ENCODE results near the gene TRABD2A.

The TRABD2A gene

DNA sequence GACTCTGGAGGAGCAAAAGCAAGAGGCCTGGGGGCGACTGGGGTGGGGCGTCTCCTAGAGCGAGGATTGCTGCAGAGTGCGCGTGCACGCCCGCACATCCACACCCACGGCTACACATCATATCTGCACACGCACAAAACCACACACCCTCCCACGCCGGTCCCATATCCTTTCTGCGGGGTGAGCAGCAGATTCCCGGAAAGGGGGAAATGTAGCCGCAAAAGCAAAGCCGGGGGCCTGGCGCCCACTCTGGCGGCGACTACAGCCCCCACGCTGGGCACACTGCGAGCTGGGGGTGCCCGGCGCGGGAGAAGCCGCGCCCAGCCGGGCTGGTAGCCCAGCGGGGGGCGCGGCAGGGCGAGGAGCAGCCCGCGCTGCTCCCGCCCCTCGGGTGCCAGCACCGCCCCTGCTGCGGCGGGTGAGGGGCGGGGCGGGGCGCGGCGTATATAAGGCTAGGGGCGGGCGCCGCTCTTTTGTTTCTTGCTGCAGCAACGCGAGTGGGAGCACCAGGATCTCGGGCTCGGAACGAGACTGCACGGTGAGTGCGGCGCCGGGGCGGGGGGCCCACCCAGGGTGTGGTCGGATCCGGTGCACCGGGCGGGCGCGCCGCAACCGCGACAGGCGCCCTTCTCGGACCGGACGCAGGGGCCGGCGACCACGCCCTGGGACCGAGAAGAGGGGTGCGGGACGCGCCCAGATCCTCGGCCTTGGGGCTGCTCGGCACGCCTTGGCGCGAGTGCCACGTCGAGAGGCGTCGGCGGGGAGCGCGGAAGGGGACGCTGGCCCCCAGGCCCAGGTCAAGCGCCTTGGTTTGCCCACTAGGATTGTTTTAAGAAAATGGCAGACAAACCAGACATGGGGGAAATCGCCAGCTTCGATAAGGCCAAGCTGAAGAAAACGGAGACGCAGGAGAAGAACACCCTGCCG lies 24.6 kb upstream of the TRABD2A start, which contains the start of gene TMSB10:
Gene TMSB10, plus strand, starts transcription at position 476 of the 927 bp plus-strand sequence.
- H3K4me1 ChIP-seq (ENCODE audit: insufficient read depth, low read length, poor library complexity, severe bottlenecking) = peaks cover 25% of the 10 kb centered on the region

GRCh38 chr2:84904717-84905174 lies 23.9 kb upstream of the TRABD2A start:
- Histone ChIP-seq H3K9me3 (ENCODE audit: insufficient read depth, low read depth, low read length) (no peaks in the 10 kb centered on the region), H3K9ac (ENCODE audit: low read depth, low read length, poor library complexity, severe bottlenecking) (peak overlapping the region; percentile 95), H3K9me2 (replicated peaks; ENCODE audit: low read depth, low read length) (no peaks in the 10 kb centered on the region), H3K4me2 (ENCODE audit: low read depth, low read length, poor library complexity, severe bottlenecking) (peak overlapping the region; percentile 75), H3K36me3 (ENCODE audit: insufficient read depth, low read length) (no peaks in the 10 kb centered on the region), H4K20me1 (ENCODE audit: insufficient read depth, low read length, poor library complexity, severe bottlenecking) (peaks cover 25% of the 10 kb centered on the region), H3K4me3 (ENCODE audit: low read length, poor library complexity, severe bottlenecking) (peak overlapping the region; percentile 87), H3F3A (ENCODE audit: low read depth) (no peaks in the 10 kb centered on the region; the same call in 1 of the 2 replicates), H2AFZ (ENCODE audit: low read length) (peak overlapping the region; percentile 94), H3K27me3 (ENCODE audit: insufficient read depth, low read length, poor library complexity, severe bottlenecking) (no peaks in the 10 kb centered on the region), H3K4me1 (ENCODE audit: insufficient read depth, low read length, poor library complexity, severe bottlenecking) (peaks cover 25% of the 10 kb centered on the region), H3K79me2 (ENCODE audit: insufficient read depth, low read length) (peaks cover 28% of the 10 kb centered on the region)
- TF ChIP-seq, protein P1, sequence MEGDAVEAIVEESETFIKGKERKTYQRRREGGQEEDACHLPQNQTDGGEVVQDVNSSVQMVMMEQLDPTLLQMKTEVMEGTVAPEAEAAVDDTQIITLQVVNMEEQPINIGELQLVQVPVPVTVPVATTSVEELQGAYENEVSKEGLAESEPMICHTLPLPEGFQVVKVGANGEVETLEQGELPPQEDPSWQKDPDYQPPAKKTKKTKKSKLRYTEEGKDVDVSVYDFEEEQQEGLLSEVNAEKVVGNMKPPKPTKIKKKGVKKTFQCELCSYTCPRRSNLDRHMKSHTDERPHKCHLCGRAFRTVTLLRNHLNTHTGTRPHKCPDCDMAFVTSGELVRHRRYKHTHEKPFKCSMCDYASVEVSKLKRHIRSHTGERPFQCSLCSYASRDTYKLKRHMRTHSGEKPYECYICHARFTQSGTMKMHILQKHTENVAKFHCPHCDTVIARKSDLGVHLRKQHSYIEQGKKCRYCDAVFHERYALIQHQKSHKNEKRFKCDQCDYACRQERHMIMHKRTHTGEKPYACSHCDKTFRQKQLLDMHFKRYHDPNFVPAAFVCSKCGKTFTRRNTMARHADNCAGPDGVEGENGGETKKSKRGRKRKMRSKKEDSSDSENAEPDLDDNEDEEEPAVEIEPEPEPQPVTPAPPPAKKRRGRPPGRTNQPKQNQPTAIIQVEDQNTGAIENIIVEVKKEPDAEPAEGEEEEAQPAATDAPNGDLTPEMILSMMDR (conservative IDR thresholded peaks at IDR 0.05; ENCODE audit: low read length) = no peak
- TF ChIP-seq EZH2phosphoT487 (IDR thresholded peaks at IDR 0.05; ENCODE audit: borderline replicate concordance) = no peak

More for the DNA sequence above, 24.6 kb upstream of the TRABD2A start, which contains the start of gene TMSB10:
- peak within 1 kb of the TSS; percentile 95 for H3K9ac ChIP-seq (ENCODE audit: low read depth, low read length, poor library complexity, severe bottlenecking)
- H3K4me3 ChIP-seq (ENCODE audit: low read length, poor library complexity, severe bottlenecking) = peak within 1 kb of the TSS; percentile 87
- no peaks in the 10 kb centered on the region; the same call in 1 of the 2 replicates for H3F3A ChIP-seq (ENCODE audit: low read depth)
- peaks cover 25% of the 10 kb centered on the region for H4K20me1 ChIP-seq (ENCODE audit: insufficient read depth, low read length, poor library complexity, severe bottlenecking)
- no peaks in the 10 kb centered on the region for H3K27me3 ChIP-seq (ENCODE audit: insufficient read depth, low read length, poor library complexity, severe bottlenecking)
- peaks cover 28% of the 10 kb centered on the region for H3K79me2 ChIP-seq (ENCODE audit: insufficient read depth, low read length)
- no peaks in the 10 kb centered on the region for H3K36me3 ChIP-seq (ENCODE audit: insufficient read depth, low read length)
- no peaks in the 10 kb centered on the region for H3K9me3 ChIP-seq (ENCODE audit: insufficient read depth, low read depth, low read length)
- H3K9me2 ChIP-seq (replicated peaks; ENCODE audit: low read depth, low read length) = no peaks in the 10 kb centered on the region
- TF ChIP-seq, protein P1 (conservative IDR thresholded peaks at IDR 0.05; ENCODE audit: low read length) = peak; percentile 29
- TF ChIP-seq EZH2phosphoT487 (IDR thresholded peaks at IDR 0.05; ENCODE audit: borderline replicate concordance) = no peak
- H3K4me2 ChIP-seq (ENCODE audit: low read depth, low read length, poor library complexity, severe bottlenecking) = peak within 1 kb of the TSS; percentile 85
- H2AFZ ChIP-seq (ENCODE audit: low read length) = peak within 1 kb of the TSS; percentile 94

DNA sequence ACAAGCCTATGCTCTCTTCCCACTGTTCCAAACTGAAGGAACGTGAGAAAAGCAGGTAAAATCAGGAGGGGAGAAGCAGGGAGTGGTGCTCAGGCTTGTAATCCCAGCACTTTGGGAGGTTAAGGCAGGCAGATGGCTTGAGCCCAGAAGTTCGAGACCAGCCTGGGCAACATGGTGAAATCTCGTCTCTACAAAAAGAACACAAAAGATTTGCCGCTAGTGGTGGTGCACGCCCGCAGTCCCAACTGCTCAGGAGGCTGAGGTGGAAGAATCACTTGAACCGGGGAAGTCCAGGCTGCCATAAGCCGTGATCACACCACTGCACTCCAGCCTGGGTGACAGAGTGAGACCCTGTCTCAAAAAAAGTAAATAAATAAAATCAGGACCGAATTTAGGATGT lies 23.3 kb upstream of the TRABD2A start:
- Histone ChIP-seq H4K20me1 (ENCODE audit: insufficient read depth, low read length, poor library complexity, severe bottlenecking) (peaks cover 25% of the 10 kb centered on the region), H3K4me3 (ENCODE audit: low read length, poor library complexity, severe bottlenecking) (no peak overlapping the region), H3K4me1 (ENCODE audit: insufficient read depth, low read length, poor library complexity, severe bottlenecking) (peaks cover 25% of the 10 kb centered on the region), H2AFZ (ENCODE audit: low read length) (no peak overlapping the region), H3K9ac (ENCODE audit: low read depth, low read length, poor library complexity, severe bottlenecking) (no peak overlapping the region), H3K4me2 (ENCODE audit: low read depth, low read length, poor library complexity, severe bottlenecking) (peak overlapping the region; percentile 75), H3K9me3 (ENCODE audit: insufficient read depth, low read depth, low read length) (no peaks in the 10 kb centered on the region), H3K9me2 (replicated peaks; ENCODE audit: low read depth, low read length) (no peaks in the 10 kb centered on the region), H3K79me2 (ENCODE audit: insufficient read depth, low read length) (peaks cover 28% of the 10 kb centered on the region), H3K36me3 (ENCODE audit: insufficient read depth, low read length) (no peaks in the 10 kb centered on the region), H3F3A (ENCODE audit: low read depth) (no peaks in the 10 kb centered on the region; the same call in 1 of the 2 replicates), H3K27me3 (ENCODE audit: insufficient read depth, low read length, poor library complexity, severe bottlenecking) (no peaks in the 10 kb centered on the region)
- TF ChIP-seq, protein P1 (conservative IDR thresholded peaks at IDR 0.05; ENCODE audit: low read length) = no peak
- no peak for TF ChIP-seq EZH2phosphoT487 (IDR thresholded peaks at IDR 0.05; ENCODE audit: borderline replicate concordance)

Data from Loucy (cell line).